Aorta (tissue), 5 donors: ENCODE data around the gene ABCB9. TPM values are rescaled to one million over a fixed set of nuclear protein-coding genes. Genes with fewer than 3 reads are reported as not detected.
A peak's percentile ranks its signal among the peaks of the same experiment; 100 is the strongest.

Experiments used
- ATAC-seq: fragments of 200-7000 bp; cut with Tn5 transposase; one replicate; pipeline ENCODE4 v1.9.1; 2022; ENCODE audit warnings: moderate library complexity; ENCODE audit not compliant: low FRiP score
- DNase-seq, 2 donors: peaks; one replicate each; pipeline ENCODE4 v3.0.0-alpha.2; 2020
- H3K27ac ChIP-seq, 2 donors: one replicate each; pipeline ENCODE4 v1.5.1; 2013; ENCODE audit warnings: low read length in 2 of 2, mild to moderate bottlenecking in 2 of 2, moderate library complexity in 2 of 2, control low read depth in 1 of 2, inconsistent platforms in 1 of 2, low read depth in 1 of 2
- H3K27me3 ChIP-seq, 2 donors: one replicate each; pipeline ENCODE4 v1.6.1; 2013; ENCODE audit warnings: control low read depth in 1 of 2, low read length in 1 of 2, mild to moderate bottlenecking in 1 of 2, moderate library complexity in 1 of 2; ENCODE audit not compliant: insufficient read depth in 2 of 2, control insufficient read depth in 1 of 2
- H3K36me3 ChIP-seq, 2 donors: one replicate each; pipeline ENCODE4 v1.6.1; 2013; ENCODE audit warnings: control low read depth in 1 of 2, low read length in 1 of 2, mild to moderate bottlenecking in 1 of 2; ENCODE audit not compliant: insufficient read depth in 2 of 2, control insufficient read depth in 1 of 2
- H3K4me1 ChIP-seq, 2 donors: one replicate each; pipeline ENCODE4 v1.6.1; 2013; ENCODE audit warnings: low read length in 2 of 2, control low read depth in 1 of 2, mild to moderate bottlenecking in 1 of 2, moderate library complexity in 1 of 2; ENCODE audit not compliant: insufficient read depth in 2 of 2, control insufficient read depth in 1 of 2
- H3K4me3 ChIP-seq, 2 donors: one replicate each; pipeline ENCODE4 v1.5.1; 2013; ENCODE audit warnings: low read length in 2 of 2, control low read depth in 1 of 2, mild to moderate bottlenecking in 1 of 2
- H3K9me3 ChIP-seq: one replicate; pipeline ENCODE4 v1.6.1; 2013; ENCODE audit warnings: mild to moderate bottlenecking, low read length; ENCODE audit not compliant: control insufficient read depth
- WGBS, 2 donors: extraction: QIAGEN DNeasy Blood & Tissue Kit; methylation state at CpG; one replicate each; pipeline ENCODE4 v1.1.7; 2013; 5-methylcytosine and 5-hydroxymethylcytosine counted together
- intact Hi-C, 2 donors: fragments of 100-400 bp; cut with DNase I; formaldehyde crosslinking; loops; one replicate each; pipeline versions ENCODE4 v1.14.2 to v1.15.0; 2022
- polyA plus RNA-seq, 2 donors: library from polyadenylated mRNA; stranded (reverse); fragments of 200-250 nt; gene quantifications; one replicate each; pipeline ENCODE4 v1.2.3, GENCODE V29; 2013
- total RNA-seq, 2 donors: library from RNA; stranded (reverse); fragmentation: NEBNext Ultra II Directional; extraction: Animal tissue kit (Norgen Biotek cat#: 25700); gene quantifications; one replicate each; pipeline ENCODE4 v1.2.1, GENCODE V29; 2021
- donor health status: healthy with polysubstance abuse.
- donor health status: Bipolar disorder and iron deficiency.
- donor health status: DM: no; HTN: no; CAD: no.
- donor health status: DM: no; HTN: no; CAD: no.
- donor health status: DM: yes; HTN: yes; CAD: no.

The ABCB9 gene
- total and polyA plus RNA-seq, 4 donors: 1.1 to 13.0 (median 6.2) TPM

GRCh38 chr12:122979908-122980182 lies 13.6 kb upstream of the ABCB9 start:
- H3K4me3 ChIP-seq: peak overlapping the region; percentile 80 to 92
- H3K36me3 ChIP-seq: no peaks in the 10 kb centered on the region
- H3K27me3 ChIP-seq: no peaks in the 10 kb centered on the region
- no peaks in the 10 kb centered on the region for H3K9me3 ChIP-seq
- intact Hi-C loops: loop anchor here in 1 of 2 donors (5.0 kb wide), 1 partner anchor 252 kb away; the partner anchor contains the start of genes MPHOSPH9 and MTRFR
- ATAC-seq (no peak), DNase-seq (no peak)
- peaks cover 0 to 4% of the 10 kb centered on the region in 2 donors for H3K4me1 ChIP-seq
- H3K27ac ChIP-seq: peak overlapping the region in 1 of 2 donors; percentile 3
- 1 to 2% methylated on average over 7 of the region's 7 CpGs for WGBS, 2 donors

GRCh38 chr12:122979001-122979907 lies 13.0 kb upstream of the ABCB9 start:
- Histone ChIP-seq H3K27ac (no peak overlapping the region), H3K4me3 (peak overlapping the region in 1 of 2 donors; percentile 92), H3K4me1 (peaks cover 0 to 4% of the 10 kb centered on the region in 2 donors), H3K36me3 (no peaks in the 10 kb centered on the region), H3K27me3 (no peaks in the 10 kb centered on the region), H3K9me3 (no peaks in the 10 kb centered on the region)
- DNase-seq (peak in 1 of 2 donors; percentile 77), ATAC-seq (no peak)
- whole genome bisulfite sequencing, 2 donors: 57 to 64% methylated on average over 28 of the region's 28 CpGs
- intact Hi-C loops: loop anchor here in 1 of 2 donors (5.0 kb wide), 1 partner anchor 253 kb away; the partner anchor contains the start of genes MPHOSPH9 and MTRFR

- H3K27me3 ChIP-seq: no peaks in the 10 kb centered on the region
- no peak overlapping the region for H3K27ac ChIP-seq
- H3K4me1 ChIP-seq: peaks cover 0 to 4% of the 10 kb centered on the region in 2 donors
- ATAC-seq: no peak
- no peaks in the 10 kb centered on the region for H3K36me3 ChIP-seq
- intact Hi-C loops: loop anchor here in 1 of 2 donors (5.0 kb wide), 1 partner anchor 254 kb away; the partner anchor contains the start of genes MPHOSPH9 and MTRFR
- WGBS, 2 donors: 83 to 87% methylated on average over 19 to 21 of the region's 21 CpGs
- no peak overlapping the region for H3K4me3 ChIP-seq
- no peak for DNase-seq
- no peaks in the 10 kb centered on the region for H3K9me3 ChIP-seq
Observed at GRCh38 chr12:122978507-122978955, 12.3 kb upstream of the ABCB9 start.

GRCh38 chr12:122977655-122978392 lies 11.6 kb upstream of the ABCB9 start:
- 82% methylated on average over 9 of the region's 9 CpGs for WGBS, 2 donors
- no peak for ATAC-seq
- Histone ChIP-seq H3K9me3 (no peaks in the 10 kb centered on the region), H3K4me3 (no peak overlapping the region), H3K27ac (no peak overlapping the region), H3K27me3 (no peaks in the 10 kb centered on the region), H3K4me1 (peaks cover 0 to 4% of the 10 kb centered on the region in 2 donors), H3K36me3 (no peaks in the 10 kb centered on the region)
- intact Hi-C loops: loop anchor here in 1 of 2 donors (5.0 kb wide), 1 partner anchor 254 kb away; the partner anchor contains the start of genes MPHOSPH9 and MTRFR
- no peak for DNase-seq

GRCh38 chr12:122977153-122977552 lies 10.9 kb upstream of the ABCB9 start:
- WGBS, 2 donors: 82 to 85% methylated on average over 6 of the region's 6 CpGs
- no peaks in the 10 kb centered on the region for H3K27me3 ChIP-seq
- intact Hi-C loops: loop anchor here in 1 of 2 donors (5.0 kb wide), 1 partner anchor 255 kb away; the partner anchor contains the start of genes MPHOSPH9 and MTRFR
- H3K4me3 ChIP-seq: no peak overlapping the region
- H3K36me3 ChIP-seq: no peaks in the 10 kb centered on the region
- DNase-seq: no peak
- H3K4me1 ChIP-seq: peaks cover 0 to 4% of the 10 kb centered on the region in 2 donors
- no peak for ATAC-seq
- no peak overlapping the region for H3K27ac ChIP-seq
- H3K9me3 ChIP-seq: no peaks in the 10 kb centered on the region

- H3K4me3 ChIP-seq: no peak overlapping the region
- H3K4me1 ChIP-seq: peaks cover 0 to 1% of the 10 kb centered on the region in 2 donors
- no peaks in the 10 kb centered on the region for H3K9me3 ChIP-seq
- no peaks in the 10 kb centered on the region for H3K27me3 ChIP-seq
- DNase-seq (peak in 1 of 2 donors; percentile 69), ATAC-seq (no peak)
- no peaks in the 10 kb centered on the region for H3K36me3 ChIP-seq
- intact Hi-C loops: loop anchor here in 1 of 2 donors (5.0 kb wide), 1 partner anchor 256 kb away; the partner anchor contains the start of genes MPHOSPH9 and MTRFR
- 81 to 82% methylated on average over 15 of the region's 15 CpGs for WGBS, 2 donors
- H3K27ac ChIP-seq: no peak overlapping the region
Observed at GRCh38 chr12:122976648-122976975, 10.3 kb upstream of the ABCB9 start.

GRCh38 chr12:122975790-122976647 lies 9.8 kb upstream of the ABCB9 start:
- intact Hi-C loops: loop anchor here (2.0 to 5.0 kb wide), 2 partner anchors 256 to 257 kb away; partner anchors contain the start of genes MPHOSPH9 (in 2 of the 2) and MTRFR (in 2 of the 2)
- DNase-seq (peak in 1 of 2 donors; percentile 71), ATAC-seq (no peak)
- no peaks in the 10 kb centered on the region for H3K27me3 ChIP-seq
- 2% methylated on average over 8 of the region's 8 CpGs for WGBS, 2 donors
- H3K9me3 ChIP-seq: no peaks in the 10 kb centered on the region
- peak overlapping the region; percentile 54 to 91 for H3K4me3 ChIP-seq
- no peaks in the 10 kb centered on the region for H3K4me1 ChIP-seq
- H3K36me3 ChIP-seq: no peaks in the 10 kb centered on the region
- no peak overlapping the region for H3K27ac ChIP-seq
